Ishikawa (cell line): ENCODE measurements around the gene ROR1.

Source experiments
- CEBPB ChIP-seq: IDR thresholded peaks from 2 replicates; pipeline ENCODE4 v1.6.1; 2012
- CREB1 ChIP-seq: IDR thresholded peaks from 2 replicates; pipeline ENCODE4 v1.6.1; 2012; ENCODE audit warnings: low read depth
- EGR1 ChIP-seq: IDR thresholded peaks from 2 replicates; pipeline ENCODE4 v1.6.1; 2012
- EP300 ChIP-seq: IDR thresholded peaks from 2 replicates; pipeline ENCODE4 v1.6.1; 2012; ENCODE audit warnings: borderline replicate concordance
- FOXM1 ChIP-seq: IDR thresholded peaks from 2 replicates; pipeline ENCODE4 v1.6.1; 2012; ENCODE audit warnings: low read depth, borderline replicate concordance
- NFIC ChIP-seq: IDR thresholded peaks from 2 replicates; pipeline ENCODE4 v1.6.1; 2012
- RAD21 ChIP-seq: IDR thresholded peaks from 2 replicates; pipeline ENCODE4 v1.6.1; 2012; ENCODE audit warnings: low read depth
- TAF1 ChIP-seq: IDR thresholded peaks from 2 replicates; pipeline ENCODE4 v1.6.1; 2012; ENCODE audit warnings: low read depth, mild to moderate bottlenecking
- TCF12 ChIP-seq: IDR thresholded peaks from 2 replicates; pipeline ENCODE4 v1.6.1; 2012; ENCODE audit warnings: low read depth
- TEAD4 ChIP-seq: IDR thresholded peaks from 2 replicates; pipeline ENCODE4 v1.6.1; 2012
- YY1 ChIP-seq: IDR thresholded peaks from 2 replicates; pipeline ENCODE4 v1.6.1; 2012; ENCODE audit warnings: low read depth
- ZBTB7A ChIP-seq: IDR thresholded peaks from 2 replicates; pipeline ENCODE4 v1.6.1; 2012; ENCODE audit warnings: low read depth
- TF ChIP-seq, protein P1 (sequence below): IDR thresholded peaks from 2 replicates; pipeline ENCODE4 v1.6.1; 2012; ENCODE audit warnings: low read depth, mild to moderate bottlenecking
- TF ChIP-seq, protein P2 (sequence below): IDR thresholded peaks from 2 replicates; pipeline ENCODE4 v1.6.1; 2012
- TF ChIP-seq, protein P3 (sequence below): IDR thresholded peaks from 2 replicates; pipeline ENCODE4 v1.6.1; 2012

Gene ROR1

DNA sequence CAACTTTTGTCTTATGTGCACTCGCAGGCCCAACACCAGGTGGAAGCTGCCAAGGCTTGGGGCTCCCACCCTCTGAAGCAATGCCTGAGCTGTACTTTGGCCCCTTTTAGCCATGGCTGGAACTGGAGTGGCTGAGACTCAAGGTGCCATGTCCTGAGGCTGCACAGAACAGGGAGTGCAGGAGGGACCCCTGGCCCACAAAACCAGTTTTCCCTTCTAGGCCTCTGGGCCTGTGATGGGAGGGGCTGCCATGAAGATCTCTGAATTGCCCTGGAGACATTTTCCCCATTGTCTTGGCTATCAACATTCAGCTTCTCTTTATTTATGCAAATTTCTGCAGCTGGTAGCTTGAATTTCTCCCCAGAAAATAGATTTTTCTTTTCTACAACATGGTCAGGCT lies 57.6 kb downstream of the ROR1 start:
- TF ChIP-seq TAF1 (no peak), ZBTB7A (no peak), EGR1 (no peak), CREB1 (no peak), TEAD4 (no peak), YY1 (no peak), TCF12 (no peak), EP300 (no peak), NFIC (no peak), FOXM1 (no peak), RAD21 (no peak)
- TF ChIP-seq, protein P1, sequence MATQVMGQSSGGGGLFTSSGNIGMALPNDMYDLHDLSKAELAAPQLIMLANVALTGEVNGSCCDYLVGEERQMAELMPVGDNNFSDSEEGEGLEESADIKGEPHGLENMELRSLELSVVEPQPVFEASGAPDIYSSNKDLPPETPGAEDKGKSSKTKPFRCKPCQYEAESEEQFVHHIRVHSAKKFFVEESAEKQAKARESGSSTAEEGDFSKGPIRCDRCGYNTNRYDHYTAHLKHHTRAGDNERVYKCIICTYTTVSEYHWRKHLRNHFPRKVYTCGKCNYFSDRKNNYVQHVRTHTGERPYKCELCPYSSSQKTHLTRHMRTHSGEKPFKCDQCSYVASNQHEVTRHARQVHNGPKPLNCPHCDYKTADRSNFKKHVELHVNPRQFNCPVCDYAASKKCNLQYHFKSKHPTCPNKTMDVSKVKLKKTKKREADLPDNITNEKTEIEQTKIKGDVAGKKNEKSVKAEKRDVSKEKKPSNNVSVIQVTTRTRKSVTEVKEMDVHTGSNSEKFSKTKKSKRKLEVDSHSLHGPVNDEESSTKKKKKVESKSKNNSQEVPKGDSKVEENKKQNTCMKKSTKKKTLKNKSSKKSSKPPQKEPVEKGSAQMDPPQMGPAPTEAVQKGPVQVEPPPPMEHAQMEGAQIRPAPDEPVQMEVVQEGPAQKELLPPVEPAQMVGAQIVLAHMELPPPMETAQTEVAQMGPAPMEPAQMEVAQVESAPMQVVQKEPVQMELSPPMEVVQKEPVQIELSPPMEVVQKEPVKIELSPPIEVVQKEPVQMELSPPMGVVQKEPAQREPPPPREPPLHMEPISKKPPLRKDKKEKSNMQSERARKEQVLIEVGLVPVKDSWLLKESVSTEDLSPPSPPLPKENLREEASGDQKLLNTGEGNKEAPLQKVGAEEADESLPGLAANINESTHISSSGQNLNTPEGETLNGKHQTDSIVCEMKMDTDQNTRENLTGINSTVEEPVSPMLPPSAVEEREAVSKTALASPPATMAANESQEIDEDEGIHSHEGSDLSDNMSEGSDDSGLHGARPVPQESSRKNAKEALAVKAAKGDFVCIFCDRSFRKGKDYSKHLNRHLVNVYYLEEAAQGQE: no peak
- TF ChIP-seq, protein P2, sequence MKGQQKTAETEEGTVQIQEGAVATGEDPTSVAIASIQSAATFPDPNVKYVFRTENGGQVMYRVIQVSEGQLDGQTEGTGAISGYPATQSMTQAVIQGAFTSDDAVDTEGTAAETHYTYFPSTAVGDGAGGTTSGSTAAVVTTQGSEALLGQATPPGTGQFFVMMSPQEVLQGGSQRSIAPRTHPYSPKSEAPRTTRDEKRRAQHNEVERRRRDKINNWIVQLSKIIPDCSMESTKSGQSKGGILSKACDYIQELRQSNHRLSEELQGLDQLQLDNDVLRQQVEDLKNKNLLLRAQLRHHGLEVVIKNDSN: no peak
- TF ChIP-seq, protein P3, sequence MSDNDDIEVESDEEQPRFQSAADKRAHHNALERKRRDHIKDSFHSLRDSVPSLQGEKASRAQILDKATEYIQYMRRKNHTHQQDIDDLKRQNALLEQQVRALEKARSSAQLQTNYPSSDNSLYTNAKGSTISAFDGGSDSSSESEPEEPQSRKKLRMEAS: no peak

DNA sequence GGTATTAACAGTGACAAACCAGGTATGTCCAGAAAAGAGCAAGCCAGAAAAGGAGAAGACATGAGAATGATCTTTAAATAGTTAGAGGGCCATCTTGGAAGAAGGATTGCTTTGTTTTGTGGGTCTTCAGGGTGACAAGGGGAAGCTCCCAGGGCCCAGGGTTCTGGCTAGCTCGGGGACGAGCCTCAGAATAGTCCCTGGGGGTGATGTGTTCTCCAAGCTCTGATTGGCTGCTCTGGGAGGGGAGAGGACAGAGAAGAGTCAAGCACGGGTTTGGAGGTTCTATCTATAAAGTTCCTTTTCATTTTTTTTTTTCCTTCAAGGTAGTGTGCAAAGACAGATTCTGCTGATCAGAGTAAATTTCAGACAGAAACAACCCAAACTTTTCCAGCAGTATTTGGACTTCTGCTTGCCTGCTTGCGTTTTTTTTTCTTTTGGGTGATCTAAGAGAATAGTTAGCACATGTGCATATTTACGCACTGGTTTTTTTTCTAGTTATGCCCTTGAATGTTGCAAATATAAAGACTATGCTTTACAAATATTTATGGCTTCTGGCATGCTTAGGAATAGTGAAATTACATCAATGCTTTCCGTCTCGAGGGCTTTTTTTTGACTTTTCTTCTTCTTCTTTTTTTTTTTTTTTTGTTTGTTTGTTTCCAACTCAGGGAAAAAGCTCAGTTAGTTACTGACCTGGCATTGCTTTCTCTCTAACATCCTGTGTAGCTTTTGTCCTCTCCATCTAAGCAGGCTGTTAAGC lies 59.7 kb downstream of the ROR1 start:
- TF ChIP-seq FOXM1 (no peak), TEAD4 (no peak), YY1 (no peak), TCF12 (no peak), ZBTB7A (no peak)

DNA sequence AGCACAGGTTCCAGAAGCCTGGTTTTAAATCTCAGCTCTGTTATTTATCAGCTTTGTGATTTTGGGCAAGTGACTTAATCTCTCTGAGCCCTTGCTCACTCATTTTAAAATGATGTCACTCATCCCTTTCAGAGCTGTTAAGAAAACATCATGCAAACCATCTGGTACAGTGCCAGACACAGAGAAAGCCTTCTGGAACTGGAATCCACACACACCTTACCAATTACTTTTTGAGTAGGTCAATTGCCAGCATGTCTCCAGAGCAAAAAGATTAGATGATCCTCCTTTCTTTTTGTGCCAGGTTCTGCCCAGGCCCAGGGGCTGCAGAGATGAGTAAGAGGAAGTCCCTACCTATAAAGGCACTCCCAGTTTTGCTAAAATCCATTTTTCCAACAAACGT lies 61.3 kb downstream of the ROR1 start:
- TF ChIP-seq, protein P2: no peak
- TF ChIP-seq EP300 (no peak), TAF1 (no peak), RAD21 (no peak), EGR1 (no peak), YY1 (no peak), CEBPB (no peak), FOXM1 (no peak), TEAD4 (no peak), NFIC (no peak), ZBTB7A (no peak), TCF12 (no peak), CREB1 (no peak)
- TF ChIP-seq, protein P3: no peak
- TF ChIP-seq, protein P1: no peak

DNA sequence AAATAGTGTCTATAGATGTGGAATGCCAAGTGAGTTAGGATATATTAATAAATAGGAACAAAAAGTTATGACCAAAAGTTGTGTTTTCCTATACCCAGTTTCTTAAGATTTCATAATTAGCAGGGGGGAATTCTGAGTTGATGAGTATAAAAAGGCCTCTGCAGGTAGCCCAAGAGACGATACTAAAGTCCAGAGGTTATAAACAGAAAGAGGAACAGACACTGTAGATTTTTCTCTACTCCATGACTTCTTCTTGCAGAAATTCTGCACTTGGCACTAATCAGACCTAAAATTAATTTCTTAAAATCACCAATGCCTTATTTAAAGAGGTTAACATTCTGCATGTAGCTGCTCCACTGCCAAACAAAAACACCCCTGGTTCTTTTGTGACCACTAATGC lies 62.6 kb downstream of the ROR1 start:
- TF ChIP-seq CEBPB (no peak), ZBTB7A (no peak), TCF12 (no peak), TAF1 (no peak), NFIC (no peak), TEAD4 (no peak), CREB1 (no peak), EP300 (no peak), FOXM1 (no peak), YY1 (no peak), RAD21 (no peak), EGR1 (no peak)
- TF ChIP-seq, protein P1: no peak
- TF ChIP-seq, protein P3: no peak
- TF ChIP-seq, protein P2: no peak
